ENCODE measurements around the gene HBG1. TPM values are rescaled to one million over a fixed set of nuclear protein-coding genes. Genes with fewer than 3 reads are reported as not detected.

The HBG1 gene
- total RNA-seq, 2 donors from 2014 or later = not detected

DNA sequence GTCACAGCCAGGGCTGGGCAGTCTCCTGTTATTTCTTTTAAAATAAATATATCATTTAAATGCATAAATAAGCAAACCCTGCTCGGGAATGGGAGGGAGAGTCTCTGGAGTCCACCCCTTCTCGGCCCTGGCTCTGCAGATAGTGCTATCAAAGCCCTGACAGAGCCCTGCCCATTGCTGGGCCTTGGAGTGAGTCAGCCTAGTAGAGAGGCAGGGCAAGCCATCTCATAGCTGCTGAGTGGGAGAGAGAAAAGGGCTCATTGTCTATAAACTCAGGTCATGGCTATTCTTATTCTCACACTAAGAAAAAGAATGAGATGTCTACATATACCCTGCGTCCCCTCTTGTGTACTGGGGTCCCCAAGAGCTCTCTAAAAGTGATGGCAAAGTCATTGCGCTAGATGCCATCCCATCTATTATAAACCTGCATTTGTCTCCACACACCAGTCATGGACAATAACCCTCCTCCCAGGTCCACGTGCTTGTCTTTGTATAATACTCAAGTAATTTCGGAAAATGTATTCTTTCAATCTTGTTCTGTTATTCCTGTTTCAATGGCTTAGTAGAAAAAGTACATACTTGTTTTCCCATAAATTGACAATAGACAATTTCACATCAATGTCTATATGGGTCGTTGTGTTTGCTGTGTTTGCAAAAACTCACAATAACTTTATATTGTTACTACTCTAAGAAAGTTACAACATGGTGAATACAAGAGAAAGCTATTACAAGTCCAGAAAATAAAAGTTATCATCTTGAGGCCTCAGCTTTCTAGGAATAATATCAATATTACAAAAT, 38.6 kb upstream of the HBG1 start:
- H3K27ac ChIP-seq = no peak overlapping the region
- H3K36me3 ChIP-seq (replicated peaks in 1 of 2; ENCODE audit: insufficient read depth in 1 of 2, low read depth in 2 of 2) = no peaks in the 10 kb centered on the region
- no peaks in the 10 kb centered on the region for H3K27me3 ChIP-seq
- 63 to 72% methylated on average over 7 of the region's 7 CpGs for WGBS, 2 donors
- H3K9me3 ChIP-seq = no peaks in the 10 kb centered on the region
- H3K4me3 ChIP-seq = no peak overlapping the region
- no peaks in the 10 kb centered on the region for H3K4me1 ChIP-seq
- TF ChIP-seq POLR2A (IDR thresholded peaks at IDR 0.05) = no peak
- TF ChIP-seq, protein P1, sequence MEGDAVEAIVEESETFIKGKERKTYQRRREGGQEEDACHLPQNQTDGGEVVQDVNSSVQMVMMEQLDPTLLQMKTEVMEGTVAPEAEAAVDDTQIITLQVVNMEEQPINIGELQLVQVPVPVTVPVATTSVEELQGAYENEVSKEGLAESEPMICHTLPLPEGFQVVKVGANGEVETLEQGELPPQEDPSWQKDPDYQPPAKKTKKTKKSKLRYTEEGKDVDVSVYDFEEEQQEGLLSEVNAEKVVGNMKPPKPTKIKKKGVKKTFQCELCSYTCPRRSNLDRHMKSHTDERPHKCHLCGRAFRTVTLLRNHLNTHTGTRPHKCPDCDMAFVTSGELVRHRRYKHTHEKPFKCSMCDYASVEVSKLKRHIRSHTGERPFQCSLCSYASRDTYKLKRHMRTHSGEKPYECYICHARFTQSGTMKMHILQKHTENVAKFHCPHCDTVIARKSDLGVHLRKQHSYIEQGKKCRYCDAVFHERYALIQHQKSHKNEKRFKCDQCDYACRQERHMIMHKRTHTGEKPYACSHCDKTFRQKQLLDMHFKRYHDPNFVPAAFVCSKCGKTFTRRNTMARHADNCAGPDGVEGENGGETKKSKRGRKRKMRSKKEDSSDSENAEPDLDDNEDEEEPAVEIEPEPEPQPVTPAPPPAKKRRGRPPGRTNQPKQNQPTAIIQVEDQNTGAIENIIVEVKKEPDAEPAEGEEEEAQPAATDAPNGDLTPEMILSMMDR (IDR thresholded peaks at IDR 0.05) = no peak
- intact Hi-C loops (cut with DNase I) = no loop called here
- no peak for ATAC-seq
- no peak for DNase-seq

DNA sequence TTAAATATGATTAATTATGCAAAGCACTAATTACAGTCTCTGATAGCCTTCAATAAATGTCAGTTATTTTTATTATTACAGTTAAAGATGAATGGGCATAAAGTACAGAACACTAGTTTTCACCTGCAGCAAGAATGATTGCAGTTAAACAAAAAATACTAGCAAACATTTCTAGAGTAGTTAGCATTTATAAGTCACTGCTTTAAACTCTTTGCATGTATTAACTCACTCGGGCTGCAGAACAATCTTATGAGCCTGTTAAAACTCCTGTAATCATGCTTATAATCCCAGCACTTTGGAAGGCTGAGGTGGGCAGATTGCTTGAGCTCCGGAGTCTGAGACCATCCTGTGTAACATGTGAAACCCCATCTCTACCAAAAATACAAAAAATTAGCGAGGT, 37.2 kb upstream of the HBG1 start:
- WGBS, 2 donors = 54 to 56% methylated on average over 3 of the region's 3 CpGs
- DNase-seq (no peak), ATAC-seq (no peak)
- Histone ChIP-seq H3K27me3 (no peaks in the 10 kb centered on the region), H3K4me1 (no peaks in the 10 kb centered on the region), H3K9me3 (no peaks in the 10 kb centered on the region), H3K4me3 (no peak overlapping the region), H3K36me3 (replicated peaks in 1 of 2; ENCODE audit: insufficient read depth in 1 of 2, low read depth in 2 of 2) (no peaks in the 10 kb centered on the region), H3K27ac (no peak overlapping the region)
- intact Hi-C loops (cut with DNase I) = no loop called here
- TF ChIP-seq, protein P1 (IDR thresholded peaks at IDR 0.05) = no peak
- TF ChIP-seq POLR2A (IDR thresholded peaks at IDR 0.05) = no peak

DNA sequence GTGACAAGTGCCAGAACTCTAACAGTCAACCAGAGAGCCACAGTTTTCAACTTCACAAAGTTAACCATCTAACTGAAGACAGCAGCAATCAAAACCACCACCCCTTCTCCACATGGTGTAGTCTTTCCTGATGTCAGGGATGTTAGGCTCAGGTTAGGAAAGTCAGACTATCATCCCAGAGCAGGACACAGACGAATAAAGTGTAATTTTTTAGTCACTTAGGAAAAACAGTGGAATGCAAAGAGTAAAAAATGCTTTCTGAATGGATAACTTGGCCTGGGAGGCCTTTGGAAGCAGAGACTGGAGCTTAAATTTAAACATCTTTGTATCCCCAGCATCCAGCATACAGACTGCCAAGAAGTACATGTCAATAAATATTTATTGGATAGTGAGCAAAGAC, 36.7 kb upstream of the HBG1 start:
- ATAC-seq (no peak), DNase-seq (no peak)
- H3K9me3 ChIP-seq = no peaks in the 10 kb centered on the region
- H3K4me3 ChIP-seq = no peak overlapping the region
- no peaks in the 10 kb centered on the region for H3K36me3 ChIP-seq (replicated peaks in 1 of 2; ENCODE audit: insufficient read depth in 1 of 2, low read depth in 2 of 2)
- WGBS, 2 donors = 9 to 10% methylated on average over 1 of the region's 1 CpG
- H3K27ac ChIP-seq = no peak overlapping the region
- no peaks in the 10 kb centered on the region for H3K4me1 ChIP-seq
- intact Hi-C loops (cut with DNase I) = no loop called here
- no peak for TF ChIP-seq POLR2A (IDR thresholded peaks at IDR 0.05)
- TF ChIP-seq, protein P1 (IDR thresholded peaks at IDR 0.05) = no peak
- no peaks in the 10 kb centered on the region for H3K27me3 ChIP-seq

DNA sequence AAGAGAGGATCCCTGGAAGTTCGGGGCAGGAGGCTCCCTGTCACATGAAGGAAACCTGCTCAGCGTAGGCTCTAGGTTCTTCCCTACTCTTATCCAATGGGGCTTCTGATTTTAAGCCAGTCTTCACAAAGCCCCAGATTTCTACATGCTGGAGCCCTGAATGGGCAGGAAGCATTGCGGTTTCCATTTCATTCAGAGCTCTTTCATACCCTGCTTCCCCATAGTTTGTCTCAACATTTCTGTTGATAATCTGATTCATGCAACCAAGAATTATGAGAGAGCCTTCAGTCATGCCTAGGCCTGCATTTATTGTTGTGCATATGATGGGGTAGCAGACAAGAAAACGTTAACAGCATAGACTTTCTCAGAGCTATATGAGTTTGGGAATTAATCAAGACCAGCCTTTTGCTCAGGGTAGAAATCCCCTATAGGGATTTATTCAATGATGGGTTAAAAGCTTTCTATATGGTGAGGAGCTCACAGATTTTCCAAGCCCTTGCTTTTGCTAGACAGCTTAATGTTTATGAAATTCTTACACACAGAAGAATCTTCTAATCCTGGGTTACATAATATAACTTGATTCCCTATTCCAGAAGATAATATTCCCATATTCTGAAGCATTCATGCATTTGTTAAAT, 36.2 kb upstream of the HBG1 start:
- no peak for DNase-seq
- no peaks in the 10 kb centered on the region for H3K27me3 ChIP-seq
- intact Hi-C loops (cut with DNase I) = no loop called here

More for the DNA sequence above, 36.2 kb upstream of the HBG1 start:
- 70 to 73% methylated on average over 4 of the region's 4 CpGs for WGBS, 2 donors
- TF ChIP-seq, protein P1 (IDR thresholded peaks at IDR 0.05) = no peak
- TF ChIP-seq POLR2A (IDR thresholded peaks at IDR 0.05) = no peak
- Histone ChIP-seq H3K4me1 (no peaks in the 10 kb centered on the region), H3K27ac (no peak overlapping the region), H3K4me3 (no peak overlapping the region), H3K9me3 (no peaks in the 10 kb centered on the region), H3K36me3 (replicated peaks in 1 of 2; ENCODE audit: insufficient read depth in 1 of 2, low read depth in 2 of 2) (no peaks in the 10 kb centered on the region)
- ATAC-seq = no peak
